DOHH2 (cell line): ENCODE measurements around the gene SLCO3A1.

Source experiments
- H3F3A ChIP-seq: fragments of 200-600 bp; sonication (generic), shearing (Covaris generic); 2 replicates; pipeline ENCODE4 v1.6.0; 2016; ENCODE audit warnings: antibody characterized with exemption, mild to moderate bottlenecking; ENCODE audit not compliant: control insufficient read depth, insufficient read depth
- H3K27ac ChIP-seq: fragments of 200-600 bp; sonication (generic); 2 replicates; pipeline ENCODE4 v1.5.1; 2014; ENCODE audit warnings: low read depth, mild to moderate bottlenecking, low read length, moderate library complexity
- H3K27me3 ChIP-seq: fragments of 200-600 bp; sonication (generic); 2 replicates; pipeline ENCODE4 v1.6.1; 2014; ENCODE audit warnings: mild to moderate bottlenecking, low read length, mixed read lengths; ENCODE audit not compliant: control insufficient read depth
- H3K36me3 ChIP-seq: fragments of 200-600 bp; sonication (generic); 2 replicates; pipeline ENCODE4 v1.6.1; 2014; ENCODE audit warnings: mild to moderate bottlenecking, low read length, moderate library complexity, mixed read lengths; ENCODE audit not compliant: control insufficient read depth
- H3K4me1 ChIP-seq: fragments of 200-600 bp; sonication (generic); 2 replicates; pipeline ENCODE4 v1.6.1; 2014; ENCODE audit warnings: mild to moderate bottlenecking, low read length, mixed read lengths; ENCODE audit not compliant: control insufficient read depth
- H3K4me2 ChIP-seq: fragments of 200-600 bp; sonication (generic); 2 replicates; pipeline ENCODE4 v1.6.0; 2014; ENCODE audit warnings: mild to moderate bottlenecking, low read length, moderate library complexity
- H3K4me3 ChIP-seq: fragments of 200-600 bp; sonication (generic); 2 replicates; pipeline ENCODE4 v1.5.1; 2014; ENCODE audit warnings: mild to moderate bottlenecking, low read length, mixed read lengths
- H3K79me2 ChIP-seq: fragments of 200-600 bp; sonication (generic); 2 replicates; pipeline ENCODE4 v1.6.1; 2014; ENCODE audit warnings: mild to moderate bottlenecking, low read length, mixed read lengths; ENCODE audit not compliant: control insufficient read depth
- H3K9me2 ChIP-seq: fragments of 200-600 bp; sonication (generic); replicated peaks from 2 replicates; pipeline ENCODE4 v1.6.1; 2014; ENCODE audit warnings: mild to moderate bottlenecking, low read length, mixed read lengths; ENCODE audit not compliant: control insufficient read depth
- H3K9me3 ChIP-seq: fragments of 200-600 bp; sonication (generic); 2 replicates; pipeline ENCODE4 v1.6.1; 2014; ENCODE audit warnings: antibody characterized with exemption, low read length, mixed read lengths; ENCODE audit not compliant: control insufficient read depth, insufficient read depth
- H4K20me1 ChIP-seq: fragments of 200-600 bp; sonication (generic); 2 replicates; pipeline ENCODE4 v1.6.0; 2014; ENCODE audit warnings: low read depth, mild to moderate bottlenecking, antibody characterized with exemption, low read length, moderate library complexity; ENCODE audit not compliant: control insufficient read depth, insufficient read depth
- EZH2phosphoT487 ChIP-seq: fragments of 200-600 bp; sonication (generic); IDR thresholded peaks from 2 replicates; pipeline ENCODE4 v1.6.1; 2017; ENCODE audit warnings: borderline replicate concordance, mild to moderate bottlenecking, antibody characterized with exemption, low read length, moderate library complexity, mixed read lengths
- TF ChIP-seq, protein P1 (sequence below): fragments of 200-600 bp; sonication (generic); IDR thresholded peaks from one replicate; pipeline ENCODE4 v1.5.1; 2014; ENCODE audit warnings: antibody characterized with exemption, mild to moderate bottlenecking, low read depth, low read length; ENCODE audit not compliant: poor library complexity, severe bottlenecking

Gene SLCO3A1

DNA sequence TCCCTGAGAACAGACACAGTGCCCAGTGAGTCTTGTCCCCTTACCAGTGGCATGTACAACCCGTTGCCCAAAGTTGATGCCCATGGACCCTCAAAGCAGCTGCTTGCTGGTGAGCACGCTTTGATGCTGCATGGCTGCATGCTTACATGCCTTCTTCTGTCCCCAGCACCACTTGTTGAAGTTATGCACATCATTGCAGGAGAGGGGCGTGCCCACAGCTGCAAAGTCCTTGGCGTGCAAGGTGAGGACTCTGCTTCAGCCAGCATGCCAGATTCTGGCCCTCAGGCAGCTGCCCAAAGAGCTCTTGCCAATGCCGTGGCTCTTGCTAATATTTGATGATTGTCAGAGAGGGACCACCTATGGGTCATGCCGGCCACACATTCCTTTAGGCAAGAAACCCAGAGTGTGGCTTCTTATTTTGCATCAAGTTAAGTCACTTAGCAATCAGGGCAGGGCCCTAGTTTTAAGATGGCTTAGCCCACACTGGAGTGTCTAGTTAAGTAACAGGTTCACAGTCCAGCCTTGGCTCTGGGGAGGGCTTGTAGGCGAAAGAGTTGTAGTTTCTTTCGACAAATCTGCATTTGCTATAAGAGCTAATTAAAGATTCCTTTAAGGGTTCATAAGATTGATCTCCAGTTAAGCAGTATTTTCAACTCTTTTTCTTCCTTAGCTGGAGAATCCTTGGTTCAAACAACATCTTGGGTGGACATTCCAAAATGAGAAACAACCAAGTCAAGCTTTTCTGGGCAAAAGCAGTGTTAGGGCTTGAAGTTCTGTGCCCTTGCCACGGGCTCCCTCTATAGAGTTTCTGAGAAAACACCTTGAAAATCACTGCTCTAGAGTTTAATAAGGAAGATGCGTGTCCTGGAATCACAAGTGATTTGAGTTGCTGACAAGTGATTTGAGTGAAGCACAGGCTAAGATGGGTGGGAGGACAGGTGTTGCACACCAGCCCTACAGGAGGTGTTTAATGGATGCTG, 128.6 kb downstream of the SLCO3A1 start:
- Histone ChIP-seq H3K27me3 (no peaks in the 10 kb centered on the region), H3F3A (no peaks in the 10 kb centered on the region)

DNA sequence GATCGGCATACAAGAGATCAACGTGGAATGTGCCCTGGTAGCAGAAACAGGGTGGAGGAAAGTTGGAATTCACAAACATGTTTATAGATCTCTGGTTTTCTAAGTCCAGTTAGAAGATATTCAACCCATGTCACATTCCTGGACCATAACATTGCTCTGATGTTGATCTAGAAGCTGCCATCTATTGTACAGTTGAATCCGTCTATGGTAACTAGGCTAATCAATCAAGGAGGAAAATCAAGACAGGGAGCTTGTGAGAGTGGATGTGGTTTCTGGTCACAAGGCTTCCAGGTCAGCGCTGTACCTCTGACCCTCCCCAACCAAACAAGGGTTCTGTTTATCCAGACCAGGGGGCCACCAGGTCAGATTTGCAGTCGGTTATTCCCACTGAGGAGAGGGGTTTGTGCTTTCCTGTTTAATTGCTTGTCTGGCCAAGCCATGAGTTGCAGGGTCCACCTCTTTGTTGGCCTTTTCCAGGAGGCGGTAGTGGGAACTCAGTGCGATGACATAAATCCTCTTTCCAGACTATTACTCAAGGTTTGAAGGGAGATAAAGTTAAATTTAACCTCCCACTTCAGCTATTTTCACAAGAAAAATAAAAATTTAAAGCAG, 130.3 kb downstream of the SLCO3A1 start:
- TF ChIP-seq, protein P1, sequence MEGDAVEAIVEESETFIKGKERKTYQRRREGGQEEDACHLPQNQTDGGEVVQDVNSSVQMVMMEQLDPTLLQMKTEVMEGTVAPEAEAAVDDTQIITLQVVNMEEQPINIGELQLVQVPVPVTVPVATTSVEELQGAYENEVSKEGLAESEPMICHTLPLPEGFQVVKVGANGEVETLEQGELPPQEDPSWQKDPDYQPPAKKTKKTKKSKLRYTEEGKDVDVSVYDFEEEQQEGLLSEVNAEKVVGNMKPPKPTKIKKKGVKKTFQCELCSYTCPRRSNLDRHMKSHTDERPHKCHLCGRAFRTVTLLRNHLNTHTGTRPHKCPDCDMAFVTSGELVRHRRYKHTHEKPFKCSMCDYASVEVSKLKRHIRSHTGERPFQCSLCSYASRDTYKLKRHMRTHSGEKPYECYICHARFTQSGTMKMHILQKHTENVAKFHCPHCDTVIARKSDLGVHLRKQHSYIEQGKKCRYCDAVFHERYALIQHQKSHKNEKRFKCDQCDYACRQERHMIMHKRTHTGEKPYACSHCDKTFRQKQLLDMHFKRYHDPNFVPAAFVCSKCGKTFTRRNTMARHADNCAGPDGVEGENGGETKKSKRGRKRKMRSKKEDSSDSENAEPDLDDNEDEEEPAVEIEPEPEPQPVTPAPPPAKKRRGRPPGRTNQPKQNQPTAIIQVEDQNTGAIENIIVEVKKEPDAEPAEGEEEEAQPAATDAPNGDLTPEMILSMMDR, result no peak
- TF ChIP-seq EZH2phosphoT487, result no peak
- Histone ChIP-seq H3K4me1 (no peaks in the 10 kb centered on the region), H3K27me3 (no peaks in the 10 kb centered on the region), H3K9me2 (no peaks in the 10 kb centered on the region), H3K9me3 (no peaks in the 10 kb centered on the region), H3F3A (no peaks in the 10 kb centered on the region), H3K4me3 (no peak overlapping the region), H3K79me2 (no peaks in the 10 kb centered on the region), H3K27ac (no peak overlapping the region), H4K20me1 (no peaks in the 10 kb centered on the region), H3K4me2 (no peak overlapping the region), H3K36me3 (no peaks in the 10 kb centered on the region)

More for the DNA sequence above, 128.6 kb downstream of the SLCO3A1 start:
- H3K4me2 ChIP-seq, result no peak overlapping the region
- no peaks in the 10 kb centered on the region for H3K36me3 ChIP-seq
- no peaks in the 10 kb centered on the region for H3K79me2 ChIP-seq
- H3K9me3 ChIP-seq, result no peaks in the 10 kb centered on the region
- no peak for TF ChIP-seq EZH2phosphoT487
- H3K27ac ChIP-seq, result no peak overlapping the region
- H3K4me1 ChIP-seq, result no peaks in the 10 kb centered on the region
- H3K4me3 ChIP-seq, result no peak overlapping the region
- no peaks in the 10 kb centered on the region for H4K20me1 ChIP-seq
- no peaks in the 10 kb centered on the region for H3K9me2 ChIP-seq

DNA sequence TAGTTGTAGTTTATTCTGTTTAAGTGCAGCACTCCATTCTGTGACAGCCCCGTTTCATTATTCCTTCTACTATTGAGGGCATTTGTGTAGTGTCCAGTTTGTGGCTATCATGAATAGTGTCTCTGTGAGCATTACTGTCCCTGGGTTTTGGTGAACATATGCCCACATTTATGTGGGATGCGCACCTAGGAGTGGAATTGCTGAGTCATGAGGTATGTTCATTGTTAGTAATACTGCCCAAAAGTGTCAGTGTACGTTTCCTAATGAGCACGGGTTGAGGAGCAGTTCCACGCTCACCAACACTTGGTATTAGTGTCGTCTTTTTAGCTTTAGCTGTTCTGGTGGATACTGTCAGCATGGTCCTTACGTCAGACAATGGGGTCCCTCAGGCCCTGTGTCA, 131.8 kb downstream of the SLCO3A1 start:
- Histone ChIP-seq H3K9me2 (no peaks in the 10 kb centered on the region), H3K4me3 (no peak overlapping the region), H3K27ac (no peak overlapping the region), H3K36me3 (no peaks in the 10 kb centered on the region), H3K27me3 (no peaks in the 10 kb centered on the region), H4K20me1 (no peaks in the 10 kb centered on the region), H3F3A (no peaks in the 10 kb centered on the region), H3K9me3 (no peaks in the 10 kb centered on the region), H3K4me1 (no peaks in the 10 kb centered on the region), H3K79me2 (no peaks in the 10 kb centered on the region), H3K4me2 (no peak overlapping the region)
- TF ChIP-seq EZH2phosphoT487, result no peak

DNA sequence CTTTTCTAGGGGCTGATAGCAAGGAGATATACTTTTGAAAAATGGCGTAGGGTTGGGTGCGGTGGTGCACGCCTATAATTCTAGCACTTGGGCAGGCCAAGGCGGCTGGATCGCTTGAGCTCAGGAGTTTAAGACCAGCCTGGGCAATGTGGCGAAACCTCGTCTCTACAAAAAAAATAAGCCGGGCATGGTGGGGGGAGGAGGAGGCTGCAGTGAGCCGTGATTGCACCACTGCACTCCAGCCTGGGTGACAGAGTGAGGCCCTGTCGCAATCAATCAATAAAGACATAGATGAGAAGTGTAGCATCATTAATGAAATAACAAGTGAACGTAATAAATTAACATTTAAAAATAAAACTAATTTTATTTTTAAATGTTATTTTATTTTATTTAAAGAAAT, 134.6 kb downstream of the SLCO3A1 start:
- Histone ChIP-seq H3K79me2 (no peaks in the 10 kb centered on the region), H3K4me3 (no peak overlapping the region), H3K27ac (no peak overlapping the region), H3K4me2 (no peak overlapping the region), H3F3A (no peaks in the 10 kb centered on the region), H4K20me1 (no peaks in the 10 kb centered on the region), H3K36me3 (no peaks in the 10 kb centered on the region), H3K9me2 (no peaks in the 10 kb centered on the region), H3K27me3 (no peaks in the 10 kb centered on the region), H3K4me1 (no peaks in the 10 kb centered on the region), H3K9me3 (no peaks in the 10 kb centered on the region)
- TF ChIP-seq, protein P1, result no peak
- TF ChIP-seq EZH2phosphoT487, result no peak
